BE2C (cell line): ENCODE results near the gene MATK.

Source experiments
- DNase-seq: peaks from one replicate; pipeline ENCODE4 v3.0.0-alpha.2; 2020
- H3K27me3 ChIP-seq: fragments of 250-450 bp; sonication (Bioruptor Pico); 2 replicates; pipeline ENCODE4 v1.5.1; 2020; ENCODE audit warnings: mild to moderate bottlenecking
- H3K36me3 ChIP-seq: fragments of 250-450 bp; sonication (Bioruptor Pico); 2 replicates; pipeline ENCODE4 v1.5.1; 2020; ENCODE audit warnings: mild to moderate bottlenecking
- H3K4me1 ChIP-seq: fragments of 250-450 bp; sonication (Bioruptor Pico); 2 replicates; pipeline ENCODE4 v1.5.1; 2020
- H3K4me3 ChIP-seq: 2 replicates; pipeline ENCODE4 v1.5.1; 2011; ENCODE audit warnings: low read depth, low read length
- H3K9me3 ChIP-seq: fragments of 250-450 bp; sonication (Bioruptor Pico); 2 replicates; pipeline ENCODE4 v1.5.1; 2020
- CTCF ChIP-seq: IDR thresholded peaks from 2 replicates; pipeline ENCODE4 v1.5.1; 2012; ENCODE audit warnings: mild to moderate bottlenecking, low read depth, low read length

MATK gene

GRCh38 chr19:3809881-3810707 is 23.9 kb upstream of the MATK start:
- no peak for TF ChIP-seq CTCF
- no peaks in the 10 kb centered on the region for H3K4me1 ChIP-seq
- no peaks in the 10 kb centered on the region for H3K36me3 ChIP-seq
- H3K27me3 ChIP-seq = no peaks in the 10 kb centered on the region
- H3K4me3 ChIP-seq = no peak overlapping the region
- no peaks in the 10 kb centered on the region for H3K9me3 ChIP-seq
- DNase-seq = no peak

- Histone ChIP-seq H3K9me3 (no peaks in the 10 kb centered on the region), H3K36me3 (no peaks in the 10 kb centered on the region), H3K4me1 (no peaks in the 10 kb centered on the region), H3K27me3 (no peaks in the 10 kb centered on the region), H3K4me3 (no peak overlapping the region)
- DNase-seq = no peak
- no peak for TF ChIP-seq CTCF
These were observed 22.4 kb upstream of the MATK start for GRCh38 chr19:3808420-3809143.

GRCh38 chr19:3807574-3808354 is 21.6 kb upstream of the MATK start:
- H3K4me3 ChIP-seq = no peak overlapping the region
- no peak for DNase-seq
- TF ChIP-seq CTCF = no peak
- no peaks in the 10 kb centered on the region for H3K9me3 ChIP-seq
- H3K4me1 ChIP-seq = no peaks in the 10 kb centered on the region
- no peaks in the 10 kb centered on the region for H3K36me3 ChIP-seq
- no peaks in the 10 kb centered on the region for H3K27me3 ChIP-seq

- Histone ChIP-seq H3K9me3 (no peaks in the 10 kb centered on the region), H3K4me1 (no peaks in the 10 kb centered on the region), H3K4me3 (no peak overlapping the region), H3K27me3 (no peaks in the 10 kb centered on the region), H3K36me3 (no peaks in the 10 kb centered on the region)
- TF ChIP-seq CTCF = no peak
- DNase-seq = no peak
These were observed 20.9 kb upstream of the MATK start for GRCh38 chr19:3807131-3807480.

- no peaks in the 10 kb centered on the region; the same call in 1 of the 2 replicates for H3K4me1 ChIP-seq
- no peak overlapping the region for H3K4me3 ChIP-seq
- no peak for TF ChIP-seq CTCF
- H3K36me3 ChIP-seq = no peaks in the 10 kb centered on the region
- no peaks in the 10 kb centered on the region for H3K9me3 ChIP-seq
- H3K27me3 ChIP-seq = peaks cover 11% of the 10 kb centered on the region
- DNase-seq = no peak
These were observed 19.7 kb upstream of the MATK start for GRCh38 chr19:3805859-3806258.
